MM.1S (cell line): ENCODE results near the gene TTLL10.

Experiments
- DNase-seq: peaks from one replicate; pipeline ENCODE4 v3.0.0-alpha.2; 2015
- H2AFZ ChIP-seq: fragments of 300-600 bp; sonication (generic); 2 replicates; pipeline ENCODE4 v1.6.0; 2016; ENCODE audit warnings: antibody characterized with exemption, low read length
- H3F3A ChIP-seq: fragments of 300-600 bp; sonication (generic); 2 replicates; pipeline ENCODE4 v1.6.1; 2016; ENCODE audit warnings: mild to moderate bottlenecking, antibody characterized with exemption, low read length, moderate library complexity, mixed read lengths; ENCODE audit not compliant: insufficient read depth
- H3K27ac ChIP-seq: fragments of 300-600 bp; sonication (generic); 2 replicates; pipeline ENCODE4 v1.5.1; 2016; ENCODE audit warnings: mild to moderate bottlenecking, low read length
- H3K27me3 ChIP-seq: fragments of 300-600 bp; sonication (generic); replicated peaks from 2 replicates; pipeline ENCODE4 v1.6.0; 2016; ENCODE audit warnings: low read length; ENCODE audit not compliant: insufficient read depth
- H3K36me3 ChIP-seq: fragments of 300-600 bp; sonication (generic); replicated peaks from 2 replicates; pipeline ENCODE4 v1.6.1; 2016; ENCODE audit warnings: mild to moderate bottlenecking, low read length, mixed read lengths; ENCODE audit not compliant: insufficient read depth
- H3K4me1 ChIP-seq: fragments of 300-600 bp; sonication (generic); 2 replicates; pipeline ENCODE4 v1.6.1; 2016; ENCODE audit warnings: low read length, mixed read lengths
- H3K4me2 ChIP-seq: fragments of 300-600 bp; sonication (generic); 2 replicates; pipeline ENCODE4 v1.6.0; 2016; ENCODE audit warnings: low read depth, low read length
- H3K4me3 ChIP-seq: fragments of 300-600 bp; sonication (generic); 2 replicates; pipeline ENCODE4 v1.5.1; 2016; ENCODE audit warnings: low read length, mixed read lengths
- H3K79me2 ChIP-seq: fragments of 300-600 bp; sonication (generic); 2 replicates; pipeline ENCODE4 v1.6.1; 2016; ENCODE audit warnings: mixed run types, low read length, mixed read lengths
- H3K9ac ChIP-seq: fragments of 300-600 bp; sonication (generic); 2 replicates; pipeline ENCODE4 v1.6.1; 2016; ENCODE audit warnings: low read length, mixed read lengths
- H3K9me2 ChIP-seq: fragments of 300-600 bp; sonication (generic); replicated peaks from 2 replicates; pipeline ENCODE4 v1.6.1; 2016; ENCODE audit warnings: mild to moderate bottlenecking, low read length, mixed read lengths; ENCODE audit not compliant: insufficient read depth
- H3K9me3 ChIP-seq: fragments of 300-600 bp; sonication (generic); replicated peaks from 2 replicates; pipeline ENCODE4 v1.6.1; 2016; ENCODE audit warnings: mild to moderate bottlenecking, low read length, mixed read lengths; ENCODE audit not compliant: insufficient read depth
- H4K20me1 ChIP-seq: fragments of 300-600 bp; sonication (generic); 2 replicates; pipeline ENCODE4 v1.6.1; 2016; ENCODE audit warnings: mild to moderate bottlenecking, low read length, moderate library complexity, mixed read lengths; ENCODE audit not compliant: insufficient read depth
- EZH2 ChIP-seq: fragments of 300-600 bp; sonication (generic); optimal IDR thresholded peaks from 2 replicates; pipeline ENCODE3; 2017; ENCODE audit warnings: low read depth, mild to moderate bottlenecking, antibody characterized with exemption, low read length, mixed read lengths
- EZH2phosphoT487 ChIP-seq: fragments of 300-600 bp; sonication (generic); IDR thresholded peaks from 2 replicates; pipeline ENCODE4 v1.6.1; 2018; ENCODE audit warnings: antibody characterized with exemption, low read length
- TF ChIP-seq, protein P1 (sequence below): fragments of 300-600 bp; sonication (generic); IDR thresholded peaks from 2 replicates; pipeline ENCODE4 v1.5.1; 2016; ENCODE audit warnings: antibody characterized with exemption, low read length, mixed read lengths

TTLL10 gene

DNA sequence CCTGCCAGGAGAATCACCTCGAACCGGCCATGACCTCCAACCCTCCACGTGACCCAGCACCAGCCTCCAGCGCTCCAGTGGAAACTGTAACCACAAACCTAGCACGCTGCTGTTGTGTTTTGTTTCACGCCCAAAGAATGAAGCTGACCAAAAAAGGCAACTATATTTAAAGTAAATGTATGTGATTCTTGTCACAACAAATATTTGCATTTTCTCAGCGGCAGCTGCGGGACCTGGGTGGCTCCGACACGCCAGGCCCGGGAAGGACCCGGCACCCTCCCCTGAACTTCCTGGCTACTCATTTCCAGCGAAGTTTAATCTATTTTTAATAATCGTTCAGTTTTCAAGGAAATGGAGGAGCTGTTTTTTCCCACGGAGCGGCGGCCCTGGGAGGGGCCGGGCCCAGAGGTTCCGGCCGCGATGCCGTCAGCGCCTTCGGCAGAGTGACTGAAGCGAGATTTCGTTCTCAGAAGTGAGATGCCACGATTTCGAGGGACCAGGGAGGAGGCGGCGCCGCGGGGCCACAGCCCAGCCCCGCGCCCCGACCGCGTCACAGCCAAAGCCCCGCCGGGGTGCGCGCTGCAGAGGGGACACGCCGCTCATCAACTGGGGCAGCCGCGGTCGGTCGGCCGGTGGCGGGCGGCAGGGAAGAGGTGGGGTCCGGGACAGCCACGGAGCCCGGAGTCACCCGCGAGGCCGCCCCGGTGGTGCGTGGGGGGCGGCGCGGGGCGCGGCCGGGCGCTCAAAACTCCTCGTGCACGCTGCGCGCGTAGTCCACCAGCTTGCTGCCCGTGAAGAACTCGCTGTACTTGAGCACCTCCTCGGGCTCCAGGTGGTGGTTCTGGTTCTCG lies 43.3 kb downstream of the TTLL10 start:
- no peaks in the 10 kb centered on the region for H3K79me2 ChIP-seq
- H3K9ac ChIP-seq, result no peak overlapping the region
- no peaks in the 10 kb centered on the region for H3K9me2 ChIP-seq
- H3K4me3 ChIP-seq, result no peak overlapping the region
- no peak overlapping the region for H3K27ac ChIP-seq
- no peaks in the 10 kb centered on the region for H4K20me1 ChIP-seq
- no peak overlapping the region for H2AFZ ChIP-seq
- peaks cover 6% of the 10 kb centered on the region for H3K27me3 ChIP-seq
- no peak for TF ChIP-seq EZH2phosphoT487
- TF ChIP-seq, protein P1, sequence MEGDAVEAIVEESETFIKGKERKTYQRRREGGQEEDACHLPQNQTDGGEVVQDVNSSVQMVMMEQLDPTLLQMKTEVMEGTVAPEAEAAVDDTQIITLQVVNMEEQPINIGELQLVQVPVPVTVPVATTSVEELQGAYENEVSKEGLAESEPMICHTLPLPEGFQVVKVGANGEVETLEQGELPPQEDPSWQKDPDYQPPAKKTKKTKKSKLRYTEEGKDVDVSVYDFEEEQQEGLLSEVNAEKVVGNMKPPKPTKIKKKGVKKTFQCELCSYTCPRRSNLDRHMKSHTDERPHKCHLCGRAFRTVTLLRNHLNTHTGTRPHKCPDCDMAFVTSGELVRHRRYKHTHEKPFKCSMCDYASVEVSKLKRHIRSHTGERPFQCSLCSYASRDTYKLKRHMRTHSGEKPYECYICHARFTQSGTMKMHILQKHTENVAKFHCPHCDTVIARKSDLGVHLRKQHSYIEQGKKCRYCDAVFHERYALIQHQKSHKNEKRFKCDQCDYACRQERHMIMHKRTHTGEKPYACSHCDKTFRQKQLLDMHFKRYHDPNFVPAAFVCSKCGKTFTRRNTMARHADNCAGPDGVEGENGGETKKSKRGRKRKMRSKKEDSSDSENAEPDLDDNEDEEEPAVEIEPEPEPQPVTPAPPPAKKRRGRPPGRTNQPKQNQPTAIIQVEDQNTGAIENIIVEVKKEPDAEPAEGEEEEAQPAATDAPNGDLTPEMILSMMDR, result no peak
- TF ChIP-seq EZH2, result no peak
- H3K4me2 ChIP-seq, result no peak overlapping the region
- H3K9me3 ChIP-seq, result no peaks in the 10 kb centered on the region
- H3K36me3 ChIP-seq, result no peaks in the 10 kb centered on the region
- no peak for DNase-seq
- no peaks in the 10 kb centered on the region for H3K4me1 ChIP-seq
- H3F3A ChIP-seq, result 0 out of 2 replicates have a peak, but pooled peaks cover 2% of the 10 kb centered on the region

DNA sequence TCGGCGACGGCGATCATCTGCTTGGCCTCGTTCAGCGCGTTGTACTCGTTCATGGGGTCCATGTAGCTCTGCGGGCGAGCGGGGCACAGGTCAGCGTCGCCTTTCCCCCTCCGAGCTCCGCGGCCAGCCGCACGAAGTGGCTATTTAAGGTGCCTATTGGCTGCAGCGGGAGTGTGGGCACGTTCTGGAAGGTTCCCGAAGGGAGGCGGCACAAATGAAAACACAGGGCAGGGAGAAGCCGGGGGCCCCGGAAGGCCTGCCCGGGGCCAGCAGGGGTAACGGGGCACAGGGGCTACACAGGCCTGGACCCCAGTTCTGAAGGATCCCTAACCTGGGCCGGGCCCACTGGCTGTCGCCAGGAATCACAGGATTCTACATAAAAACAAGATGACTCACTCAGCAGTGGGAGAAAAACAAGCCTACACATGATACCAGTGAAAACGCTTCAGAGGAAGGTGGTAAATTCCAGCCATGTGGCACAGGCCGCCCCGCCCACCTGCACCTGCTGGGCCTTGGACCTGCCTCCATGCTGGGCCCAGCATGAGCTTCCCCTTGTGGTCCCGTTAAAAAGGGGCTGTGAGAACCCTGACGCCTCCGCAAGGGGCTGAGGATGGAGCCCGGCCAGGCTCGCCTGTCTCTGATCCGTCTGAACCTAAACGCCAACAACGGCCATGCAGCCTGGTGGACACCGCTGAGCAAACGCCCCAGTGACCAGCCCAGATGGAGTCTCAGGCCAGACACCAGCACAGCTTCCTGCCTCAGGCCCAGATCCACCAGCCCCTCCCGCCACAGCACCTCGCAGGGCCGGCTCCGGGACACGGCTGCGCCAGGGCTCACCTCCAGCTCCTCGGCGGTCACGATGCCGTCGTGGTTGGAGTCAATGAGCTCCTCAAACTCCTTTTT lies 44.2 kb downstream of the TTLL10 start:
- H3K79me2 ChIP-seq, result no peaks in the 10 kb centered on the region
- peaks cover 3% of the 10 kb centered on the region; the same call in 1 of the 2 replicates for H3K27me3 ChIP-seq
- no peaks in the 10 kb centered on the region for H3K9me2 ChIP-seq
- peaks cover 2% of the 10 kb centered on the region; the same call in 1 of the 2 replicates for H3K36me3 ChIP-seq
- H3K4me3 ChIP-seq, result no peak overlapping the region
- H3K4me1 ChIP-seq, result no peaks in the 10 kb centered on the region
- DNase-seq, result no peak
- H3K9me3 ChIP-seq, result no peaks in the 10 kb centered on the region
- H4K20me1 ChIP-seq, result no peaks in the 10 kb centered on the region
- no peak overlapping the region for H2AFZ ChIP-seq
- no peak overlapping the region for H3K9ac ChIP-seq
- H3F3A ChIP-seq, result 0 out of 2 replicates have a peak, but pooled peaks cover 2% of the 10 kb centered on the region
- no peak overlapping the region for H3K4me2 ChIP-seq
- TF ChIP-seq, protein P1, result no peak
- TF ChIP-seq EZH2, result no peak
- no peak for TF ChIP-seq EZH2phosphoT487
- no peak overlapping the region for H3K27ac ChIP-seq

- Histone ChIP-seq H3K4me1 (no peaks in the 10 kb centered on the region), H3F3A (0 out of 2 replicates have a peak, but pooled peaks cover 2% of the 10 kb centered on the region), H2AFZ (no peak overlapping the region), H3K9me3 (no peaks in the 10 kb centered on the region), H3K9ac (no peak overlapping the region), H3K4me3 (no peak overlapping the region), H4K20me1 (no peaks in the 10 kb centered on the region), H3K36me3 (peaks cover 7% of the 10 kb centered on the region), H3K4me2 (no peak overlapping the region), H3K79me2 (no peaks in the 10 kb centered on the region), H3K27me3 (no peaks in the 10 kb centered on the region; the same call in 1 of the 2 replicates), H3K9me2 (no peaks in the 10 kb centered on the region), H3K27ac (no peak overlapping the region)
- TF ChIP-seq EZH2phosphoT487 (no peak), EZH2 (no peak)
- TF ChIP-seq, protein P1, result no peak
- DNase-seq, result no peak
Observed at GRCh38 chr1:1218524-1219200, 45.0 kb downstream of the TTLL10 start.
